ENCODE measurements around the gene MACROH2A2. TPM values are rescaled to one million over a fixed set of nuclear protein-coding genes. Genes with fewer than 3 reads are reported as not detected.

Gene MACROH2A2
- total and polyA plus RNA-seq, 10 of the 15 experiments (the other 5 are each of a cell fraction or from before 2014, with no cell fraction given), result 0.14 to 0.24 TPM; not detected in 8

GRCh38 chr10:70109064-70109729 is 56.6 kb downstream of the MACROH2A2 start:
- no peaks in the 10 kb centered on the region for H3K27me3 ChIP-seq (replicated peaks in 1 of 2; ENCODE audit: control insufficient read depth in 2 of 2, insufficient read depth in 2 of 2, low read length in 1 of 2)
- peaks cover 10 to 14% of the 10 kb centered on the region in 2 experiments for H3K36me3 ChIP-seq (ENCODE audit: control insufficient read depth in 2 of 2, insufficient read depth in 2 of 2, low read length in 1 of 2)
- no peak overlapping the region for H3K4me3 ChIP-seq
- SMC1A ChIA-PET (ENCODE audit: uncharacterized antibody, unreplicated experiment), result interaction anchor here (0.6 to 2.2 kb wide), 3 partner anchors 13 to 436 kb away, joined by 5 to 9 read pairs (median 6); no protein-coding TSS in a partner anchor
- BruUV-seq (replicated peaks), result no TSS peak
- WGBS (ENCODE audit: insufficient coverage, insufficient replicate concordance, low lambda C conversion rate, missing lambda C conversion rate), result 97% methylated on average over 18 of the region's 18 CpGs
- in situ Hi-C loops (cut with MboI), result no loop called here
- RAD21 ChIA-PET (ENCODE audit: unreplicated experiment), result no interaction called here
- DNase-seq (ENCODE audit: low read depth, low spot score) (no peak), ATAC-seq (no peak), FAIRE-seq (no peak)
- H3K27ac ChIP-seq (ENCODE audit: control insufficient read depth, insufficient read depth), result no peak overlapping the region
- intact Hi-C loops (cut with micrococcal nuclease; ENCODE audit: unreplicated experiment), result no loop called here
- CTCF ChIA-PET, result interaction anchor here (1.0 to 3.6 kb wide), 6 partner anchors 10 to 113 kb away, joined by 3 to 23 read pairs (median 6); partner anchors contain the start of gene TYSND1
- H4K20me1 ChIP-seq (ENCODE audit: control insufficient read depth, insufficient read depth), result no peaks in the 10 kb centered on the region
- no peak overlapping the region for H3K4me2 ChIP-seq (ENCODE audit: control insufficient read depth, insufficient read depth)
- H3K79me2 ChIP-seq (ENCODE audit: control insufficient read depth, insufficient read depth, low read length), result no peaks in the 10 kb centered on the region
- H3K9ac ChIP-seq (ENCODE audit: control insufficient read depth, insufficient read depth, low read length), result no peak overlapping the region
- POLR2A ChIA-PET, result interaction anchor here (0.6 to 1.1 kb wide), 2 partner anchors 24 to 126 kb away, joined by 3 to 4 read pairs; no protein-coding TSS in a partner anchor
- no peaks in the 10 kb centered on the region for H3K9me3 ChIP-seq (replicated peaks; ENCODE audit: control insufficient read depth, insufficient read depth, low read length)
- H3K4me1 ChIP-seq (ENCODE audit: control insufficient read depth, insufficient read depth, low read length), result peaks cover 18% of the 10 kb centered on the region
- no peak overlapping the region for H2AFZ ChIP-seq (ENCODE audit: control insufficient read depth, low read depth, low read length)
- TF ChIP-seq SMAD1 (IDR thresholded peaks at IDR 0.05; ENCODE audit: low read depth, partially characterized antibody), result no peak
- TF ChIP-seq CHD1 (IDR thresholded peaks at IDR 0.05; ENCODE audit: low read depth, low read length), result no peak
- no peak for TF ChIP-seq MEF2B (IDR thresholded peaks at IDR 0.05; ENCODE audit: partially characterized antibody, poor library complexity, severe bottlenecking)
- no peak for TF ChIP-seq ATF3 (IDR thresholded peaks at IDR 0.05; ENCODE audit: borderline replicate concordance, extremely low read depth, low read depth, low read length)
- no peak for TF ChIP-seq SP1 (IDR thresholded peaks at IDR 0.05; ENCODE audit: low read depth, low read length)
- no peak for TF ChIP-seq USF2 (IDR thresholded peaks at IDR 0.05; ENCODE audit: borderline replicate concordance, low read depth, low read length)
- no peak for TF ChIP-seq PRDM15 (CRISPR knock-in tag; IDR thresholded peaks at IDR 0.05)
- no peak for TF ChIP-seq ZBTB40 (IDR thresholded peaks at IDR 0.05; ENCODE audit: borderline replicate concordance)
- no peak for TF ChIP-seq POU2F2 (IDR thresholded peaks at IDR 0.05; ENCODE audit: borderline replicate concordance, low read depth, low read length)
- no peak for TF ChIP-seq RAD51 (IDR thresholded peaks at IDR 0.05)
- TF ChIP-seq SMARCA5 (IDR thresholded peaks at IDR 0.05), result no peak

Measured in GM12878 (cell line).